HepG2 (cell line): ENCODE results near the gene CCDC117. TPM values are rescaled to one million over a fixed set of nuclear protein-coding genes. Genes with fewer than 3 reads are reported as not detected.

Source experiments
- ARID2 ChIP-seq: sonication (generic); formaldehyde crosslinking; IDR thresholded peaks from 2 replicates; pipeline ENCODE4 v1.8.1; 2022; ENCODE audit warnings: mild to moderate bottlenecking, missing genetic modification reagents, borderline replicate concordance
- ELF4 ChIP-seq: sonication (generic); formaldehyde crosslinking; IDR thresholded peaks from 2 replicates; pipeline ENCODE4 v1.5.0; 2020; ENCODE audit warnings: missing genetic modification reagents, mild to moderate bottlenecking, moderate library complexity, borderline replicate concordance
- HMG20A ChIP-seq: IDR thresholded peaks from 2 replicates; pipeline ENCODE4 v1.6.1; 2016; ENCODE audit warnings: borderline replicate concordance
- HOXA3 ChIP-seq: sonication (generic); formaldehyde crosslinking; IDR thresholded peaks from 2 replicates; pipeline ENCODE4 v1.5.0; 2020; ENCODE audit warnings: missing genetic modification reagents
- KDM5A ChIP-seq: fragments of 200-600 bp; sonication (generic); IDR thresholded peaks from 2 replicates; pipeline ENCODE4 v1.7.0; 2018; ENCODE audit warnings: antibody characterized with exemption, mild to moderate bottlenecking, low read length, borderline replicate concordance
- KDM6A ChIP-seq: IDR thresholded peaks from 2 replicates; pipeline ENCODE4 v1.6.1; 2016; ENCODE audit warnings: low read depth
- KLF16 ChIP-seq, 2 experiments: sonication (generic) in 1 of 2; formaldehyde crosslinking in 1 of 2; IDR thresholded peaks; 2 replicates each; pipeline versions ENCODE4 v1.6.1 to v1.8.0; 2016 to 2023; ENCODE audit warnings: missing genetic modification reagents in 2 of 2, missing compliant biosample characterization in 1 of 2
- MAX ChIP-seq: IDR thresholded peaks from 2 replicates; pipeline ENCODE4 v1.6.1; 2012; ENCODE audit warnings: inconsistent platforms
- MYPOP ChIP-seq: sonication (generic); formaldehyde crosslinking; IDR thresholded peaks from 2 replicates; pipeline ENCODE4 v1.8.1; 2023; ENCODE audit warnings: mild to moderate bottlenecking, moderate library complexity, missing genetic modification reagents
- PLSCR1 ChIP-seq: sonication (generic); formaldehyde crosslinking; IDR thresholded peaks from 2 replicates; pipeline ENCODE4 v1.5.0; 2020; ENCODE audit warnings: missing genetic modification reagents, mild to moderate bottlenecking, borderline replicate concordance
- POLR2G ChIP-seq: fragments of 200-400 bp; formaldehyde crosslinking; IDR thresholded peaks from 2 replicates; pipeline ENCODE4 v1.6.1; 2018; ENCODE audit warnings: mild to moderate bottlenecking, low read depth, low read length, moderate library complexity
- SIN3A ChIP-seq: IDR thresholded peaks from 2 replicates; pipeline ENCODE4 v1.6.1; 2011; ENCODE audit warnings: low read depth, mild to moderate bottlenecking, control low read depth, low read length, borderline replicate concordance
- SIX1 ChIP-seq: sonication (generic); formaldehyde crosslinking; IDR thresholded peaks from 2 replicates; pipeline ENCODE4 v1.4.0; 2020; ENCODE audit warnings: missing genetic modification reagents, borderline replicate concordance
- SP4 ChIP-seq: sonication (generic); formaldehyde crosslinking; IDR thresholded peaks from 2 replicates; pipeline ENCODE4 v1.8.1; 2023; ENCODE audit warnings: mild to moderate bottlenecking, missing genetic modification reagents
- ZBTB8A ChIP-seq: sonication (generic); formaldehyde crosslinking; IDR thresholded peaks from 2 replicates; pipeline ENCODE4 v1.4.0; 2020; ENCODE audit warnings: mild to moderate bottlenecking, low read depth, missing genetic modification reagents, borderline replicate concordance
- ZMYM4 ChIP-seq: sonication (generic); formaldehyde crosslinking; IDR thresholded peaks from 2 replicates; pipeline ENCODE4 v1.8.1; 2023; ENCODE audit warnings: mild to moderate bottlenecking, missing genetic modification reagents
- ZNF383 ChIP-seq: sonication (generic); formaldehyde crosslinking; IDR thresholded peaks from 2 replicates; pipeline ENCODE4 v1.4.0; 2020; ENCODE audit warnings: missing genetic modification reagents, mild to moderate bottlenecking, borderline replicate concordance
- ZNF562 ChIP-seq: sonication (generic); formaldehyde crosslinking; IDR thresholded peaks from 2 replicates; pipeline ENCODE4 v1.8.0; 2022; ENCODE audit warnings: missing genetic modification reagents, borderline replicate concordance
- ZNF609 ChIP-seq: sonication (generic); formaldehyde crosslinking; IDR thresholded peaks from 2 replicates; pipeline ENCODE4 v1.4.0; 2020; ENCODE audit warnings: mild to moderate bottlenecking, missing genetic modification reagents, borderline replicate concordance
- ZNF652 ChIP-seq: IDR thresholded peaks from 2 replicates; pipeline ENCODE4 v1.6.1; 2016; ENCODE audit warnings: low read depth, borderline replicate concordance
- ZNF761 ChIP-seq: sonication (generic); formaldehyde crosslinking; conservative IDR thresholded peaks from 2 replicates; pipeline ENCODE4 v1.4.0; 2020; ENCODE audit warnings: mild to moderate bottlenecking, missing genetic modification reagents
- polyA plus RNA-seq, 8 experiments: library from polyadenylated mRNA; depleted of rRNA in 3 of 8; stranded (reverse) in 7 of 8; unstranded in 1 of 8; fragments of >200 nt; fragmentation: Illumina TruSeq in 4 of 8; extraction: Trizol in 4 of 8; gene quantifications; 2 replicates each; pipeline versions ENCODE4 v1.2.1 to v1.2.3, GENCODE V29; 2011 to 2016; ENCODE audit warnings: low read depth in 4 of 8, missing spikeins in 1 of 8, mixed read lengths in 1 of 8; ENCODE audit not compliant: insufficient read depth in 1 of 8
- total RNA-seq, 5 experiments: library from RNA; depleted of rRNA; stranded (reverse); fragments of >200 nt; fragmentation: Illumina TruSeq; extraction: Trizol; gene quantifications; 2 replicates each; pipeline ENCODE4 v1.2.3, GENCODE V29; 2016; ENCODE audit warnings: low read depth in 1 of 5

The CCDC117 gene
- total and polyA plus RNA-seq, 2 of the 13 experiments (the other 11 are each of a cell fraction or from before 2014, with no cell fraction given): 12.6 to 34.2 TPM

GRCh38 chr22:28783786-28784671 lies 11.5 kb downstream of the CCDC117 start (continued):
- TF ChIP-seq ZNF562 (CRISPR knock-in tag) (no peak), ZBTB8A (no peak), PLSCR1 (CRISPR knock-in tag) (no peak), KLF16 (CRISPR knock-in tag; IDR thresholded peaks at IDR 0.05) (no peak), ZMYM4 (CRISPR knock-in tag) (peak; percentile 36; the same call in 1 of the 2 replicates), SP4 (CRISPR knock-in tag) (no peak), SIN3A (no peak; the same call in 1 of the 2 replicates), SIX1 (CRISPR knock-in tag) (peak; percentile 61), ZNF383 (CRISPR knock-in tag) (no peak), ZNF652 (CRISPR knock-in tag) (no peak), KDM6A (peak; percentile 51), MAX (peak; percentile 34; the same call in 1 of the 2 replicates), POLR2G (peak; percentile 50), HOXA3 (CRISPR knock-in tag) (peak; percentile 54; the same call in 1 of the 2 replicates), MYPOP (CRISPR knock-in tag) (peak; percentile 43; the same call in 1 of the 2 replicates), HMG20A (CRISPR knock-in tag) (peak; percentile 72; the same call in 1 of the 2 replicates), ZNF609 (CRISPR knock-in tag) (peak; percentile 80; the same call in 1 of the 2 replicates), KDM5A (peak; percentile 40; the same call in 1 of the 2 replicates), ZNF761 (0 out of 2 replicates have a peak, but pooled peaks have one; percentile 59), ARID2 (CRISPR knock-in tag) (peak; percentile 34; the same call in 1 of the 2 replicates), ELF4 (CRISPR knock-in tag) (peak; percentile 56; the same call in 1 of the 2 replicates)
